Loucy (cell line): Measurements from ENCODE around the gene KCNMA1.

Experiments used
- H2AFZ ChIP-seq: fragments of 200-600 bp; sonication (generic); 2 replicates; pipeline ENCODE4 v1.6.0; 2016; ENCODE audit warnings: antibody characterized with exemption, mild to moderate bottlenecking, low read length, moderate library complexity
- H3F3A ChIP-seq: fragments of 200-600 bp; 2 replicates; pipeline ENCODE4 v1.6.0; 2016; ENCODE audit warnings: antibody characterized with exemption, low read depth, mild to moderate bottlenecking
- H3K27me3 ChIP-seq: fragments of 200-600 bp; sonication (generic); 2 replicates; pipeline ENCODE4 v1.6.1; 2014; ENCODE audit warnings: low read length, mild to moderate bottlenecking; ENCODE audit not compliant: insufficient read depth, poor library complexity, severe bottlenecking
- H3K36me3 ChIP-seq: fragments of 200-600 bp; sonication (generic); 2 replicates; pipeline ENCODE4 v1.6.1; 2016; ENCODE audit warnings: low read length; ENCODE audit not compliant: insufficient read depth
- H3K4me1 ChIP-seq: fragments of 200-600 bp; sonication (generic); 2 replicates; pipeline ENCODE4 v1.5.1; 2014; ENCODE audit warnings: low read length, mild to moderate bottlenecking; ENCODE audit not compliant: insufficient read depth, poor library complexity, severe bottlenecking
- H3K4me2 ChIP-seq: fragments of 200-600 bp; sonication (generic); 2 replicates; pipeline ENCODE4 v1.6.0; 2014; ENCODE audit warnings: antibody characterized with exemption, low read length, low read depth, mild to moderate bottlenecking; ENCODE audit not compliant: poor library complexity, severe bottlenecking
- H3K4me3 ChIP-seq: fragments of 200-600 bp; sonication (generic); 2 replicates; pipeline ENCODE4 v1.5.1; 2014; ENCODE audit warnings: low read length, mild to moderate bottlenecking, mixed read lengths; ENCODE audit not compliant: poor library complexity, severe bottlenecking
- H3K79me2 ChIP-seq: fragments of 200-600 bp; sonication (generic); 2 replicates; pipeline ENCODE4 v1.6.1; 2014; ENCODE audit warnings: low read length; ENCODE audit not compliant: insufficient read depth
- H3K9ac ChIP-seq: fragments of 200-600 bp; sonication (generic); 2 replicates; pipeline ENCODE4 v1.6.0; 2014; ENCODE audit warnings: mild to moderate bottlenecking, low read depth, low read length, moderate library complexity; ENCODE audit not compliant: poor library complexity, severe bottlenecking
- H3K9me2 ChIP-seq: fragments of 200-600 bp; sonication (generic); replicated peaks from 2 replicates; pipeline ENCODE4 v1.6.1; 2016; ENCODE audit warnings: low read depth, low read length, mixed read lengths
- H3K9me3 ChIP-seq: fragments of 200-600 bp; sonication (generic); 2 replicates; pipeline ENCODE4 v1.6.1; 2014; ENCODE audit warnings: mild to moderate bottlenecking, antibody characterized with exemption, low read length, low read depth; ENCODE audit not compliant: insufficient read depth
- H4K20me1 ChIP-seq: fragments of 200-600 bp; sonication (generic); 2 replicates; pipeline ENCODE4 v1.6.0; 2014; ENCODE audit warnings: antibody characterized with exemption, low read length, mild to moderate bottlenecking; ENCODE audit not compliant: insufficient read depth, poor library complexity, severe bottlenecking
- CTCF ChIP-seq: fragments of 200-600 bp; sonication (generic); conservative IDR thresholded peaks from 2 replicates; pipeline ENCODE4 v1.5.1; 2014; ENCODE audit warnings: mild to moderate bottlenecking, antibody characterized with exemption, low read length
- EZH2phosphoT487 ChIP-seq: fragments of 200-600 bp; IDR thresholded peaks from 2 replicates; pipeline ENCODE4 v1.6.1; 2018; ENCODE audit warnings: antibody characterized with exemption, mild to moderate bottlenecking, moderate library complexity, borderline replicate concordance

The KCNMA1 gene

GRCh38 chr10:77613476-77614130 lies 24.0 kb downstream of the KCNMA1 start:
- H3K9ac ChIP-seq = no peak overlapping the region
- no peaks in the 10 kb centered on the region for H3K27me3 ChIP-seq
- H3K4me1 ChIP-seq = no peaks in the 10 kb centered on the region
- H3K4me2 ChIP-seq = no peak overlapping the region
- H3K9me3 ChIP-seq = no peaks in the 10 kb centered on the region
- H3K36me3 ChIP-seq = no peaks in the 10 kb centered on the region
- no peaks in the 10 kb centered on the region for H3F3A ChIP-seq
- TF ChIP-seq CTCF (no peak), EZH2phosphoT487 (no peak)
- no peaks in the 10 kb centered on the region for H4K20me1 ChIP-seq
- no peaks in the 10 kb centered on the region for H3K9me2 ChIP-seq
- no peak overlapping the region for H2AFZ ChIP-seq
- no peak overlapping the region for H3K4me3 ChIP-seq
- no peaks in the 10 kb centered on the region for H3K79me2 ChIP-seq

GRCh38 chr10:77611670-77612069 lies 25.9 kb downstream of the KCNMA1 start:
- Histone ChIP-seq H3K9me3 (no peaks in the 10 kb centered on the region), H3K4me1 (no peaks in the 10 kb centered on the region), H3K27me3 (no peaks in the 10 kb centered on the region), H3F3A (no peaks in the 10 kb centered on the region), H3K4me3 (no peak overlapping the region), H3K4me2 (no peak overlapping the region), H4K20me1 (no peaks in the 10 kb centered on the region), H3K36me3 (no peaks in the 10 kb centered on the region), H3K79me2 (no peaks in the 10 kb centered on the region), H3K9ac (no peak overlapping the region), H3K9me2 (no peaks in the 10 kb centered on the region), H2AFZ (no peak overlapping the region)
- TF ChIP-seq CTCF (no peak), EZH2phosphoT487 (no peak)

- Histone ChIP-seq H3K4me1 (no peaks in the 10 kb centered on the region), H3K9me2 (no peaks in the 10 kb centered on the region), H3K9ac (no peak overlapping the region), H4K20me1 (no peaks in the 10 kb centered on the region), H3K4me2 (no peak overlapping the region), H2AFZ (no peak overlapping the region), H3K36me3 (no peaks in the 10 kb centered on the region), H3F3A (no peaks in the 10 kb centered on the region), H3K79me2 (no peaks in the 10 kb centered on the region), H3K27me3 (no peaks in the 10 kb centered on the region), H3K9me3 (no peaks in the 10 kb centered on the region), H3K4me3 (no peak overlapping the region)
- TF ChIP-seq CTCF (no peak), EZH2phosphoT487 (no peak)
Observed at GRCh38 chr10:77611221-77611620, 26.4 kb downstream of the KCNMA1 start.
